HCT116 (cell line): Measurements from ENCODE around the gene TESPA1.

Experiments used
- CEBPB ChIP-seq: IDR thresholded peaks from 2 replicates; pipeline ENCODE4 v1.6.1; 2012; ENCODE audit warnings: low read depth
- EZH2 ChIP-seq: fragments of 200-600 bp; sonication (generic); IDR thresholded peaks from 2 replicates; pipeline ENCODE4 v1.6.1; 2017; ENCODE audit warnings: antibody characterized with exemption, mixed run types
- EZH2phosphoT487 ChIP-seq: fragments of 200-600 bp; IDR thresholded peaks from 2 replicates; pipeline ENCODE4 v1.6.1; 2018; ENCODE audit warnings: antibody characterized with exemption, borderline replicate concordance
- TCF7L2 ChIP-seq: IDR thresholded peaks from 2 replicates; pipeline ENCODE4 v1.7.0; 2011; ENCODE audit warnings: borderline replicate concordance, inconsistent platforms; ENCODE audit not compliant: insufficient read depth, insufficient read length; ENCODE audit errors: extremely low read depth
- TF ChIP-seq, protein P1 (sequence below), 3 experiments: fragments of 200-600 bp in 1 of 3; sonication (generic) in 1 of 3; IDR thresholded peaks in 2 of 3; conservative IDR thresholded peaks in 1 of 3; 2 replicates each; pipeline ENCODE4 v1.5.1; 2012 to 2017; ENCODE audit warnings: low read depth in 2 of 3, low read length in 2 of 3, antibody characterized with exemption in 1 of 3, borderline replicate concordance in 1 of 3, control low read depth in 1 of 3, mild to moderate bottlenecking in 1 of 3, mixed read lengths in 1 of 3, mixed run types in 1 of 3, moderate library complexity in 1 of 3; ENCODE audit not compliant: insufficient read depth in 1 of 3
- TF ChIP-seq, protein P2 (sequence below): IDR thresholded peaks from 2 replicates; pipeline ENCODE4 v1.6.1; 2012

DNA sequence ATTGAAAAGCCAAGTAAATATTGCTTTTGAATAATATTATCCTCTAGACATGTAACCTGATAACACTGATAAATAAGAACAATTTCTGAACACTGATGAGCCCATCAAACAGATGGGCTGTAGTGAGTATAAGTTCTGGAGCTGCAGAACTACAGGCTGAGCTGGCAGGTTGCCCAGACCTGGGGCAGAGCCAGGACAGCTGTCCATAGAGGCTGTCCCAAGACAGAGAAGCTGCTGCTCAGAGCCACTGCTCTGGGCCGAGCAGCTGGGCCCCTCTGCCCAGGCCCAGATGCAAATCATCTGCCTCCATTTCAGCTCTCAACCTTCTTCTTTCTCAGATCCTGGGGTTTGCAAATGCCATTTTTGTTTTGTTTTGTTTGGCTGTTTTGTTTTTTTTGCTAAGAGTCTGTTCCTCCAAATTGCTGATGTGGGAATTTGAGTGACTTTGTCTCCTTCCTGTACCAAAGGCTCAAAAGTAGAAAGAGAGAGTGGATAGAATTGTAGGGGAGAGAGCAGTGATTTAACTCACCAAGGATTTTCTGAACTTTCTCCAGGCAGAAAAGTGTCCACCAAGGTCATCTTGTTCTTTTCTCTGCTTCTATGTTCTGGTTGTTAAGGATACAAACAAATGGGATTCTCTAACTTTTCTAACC is 4.0 kb upstream of the TESPA1 start:
- TF ChIP-seq CEBPB (no peak), EZH2 (no peak), TCF7L2 (no peak), EZH2phosphoT487 (no peak)
- TF ChIP-seq, protein P1, sequence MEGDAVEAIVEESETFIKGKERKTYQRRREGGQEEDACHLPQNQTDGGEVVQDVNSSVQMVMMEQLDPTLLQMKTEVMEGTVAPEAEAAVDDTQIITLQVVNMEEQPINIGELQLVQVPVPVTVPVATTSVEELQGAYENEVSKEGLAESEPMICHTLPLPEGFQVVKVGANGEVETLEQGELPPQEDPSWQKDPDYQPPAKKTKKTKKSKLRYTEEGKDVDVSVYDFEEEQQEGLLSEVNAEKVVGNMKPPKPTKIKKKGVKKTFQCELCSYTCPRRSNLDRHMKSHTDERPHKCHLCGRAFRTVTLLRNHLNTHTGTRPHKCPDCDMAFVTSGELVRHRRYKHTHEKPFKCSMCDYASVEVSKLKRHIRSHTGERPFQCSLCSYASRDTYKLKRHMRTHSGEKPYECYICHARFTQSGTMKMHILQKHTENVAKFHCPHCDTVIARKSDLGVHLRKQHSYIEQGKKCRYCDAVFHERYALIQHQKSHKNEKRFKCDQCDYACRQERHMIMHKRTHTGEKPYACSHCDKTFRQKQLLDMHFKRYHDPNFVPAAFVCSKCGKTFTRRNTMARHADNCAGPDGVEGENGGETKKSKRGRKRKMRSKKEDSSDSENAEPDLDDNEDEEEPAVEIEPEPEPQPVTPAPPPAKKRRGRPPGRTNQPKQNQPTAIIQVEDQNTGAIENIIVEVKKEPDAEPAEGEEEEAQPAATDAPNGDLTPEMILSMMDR (IDR thresholded peaks at IDR 0.05 in 2 of 3, conservative IDR thresholded peaks at IDR 0.05 in 1 of 3; ENCODE audit: borderline replicate concordance in 1 of 3, insufficient read depth in 1 of 3, low read depth in 2 of 3, low read length in 2 of 3), result no peak
- TF ChIP-seq, protein P2, sequence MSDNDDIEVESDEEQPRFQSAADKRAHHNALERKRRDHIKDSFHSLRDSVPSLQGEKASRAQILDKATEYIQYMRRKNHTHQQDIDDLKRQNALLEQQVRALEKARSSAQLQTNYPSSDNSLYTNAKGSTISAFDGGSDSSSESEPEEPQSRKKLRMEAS, result no peak
